ENCODE data around the gene BRD1. TPM values are rescaled to one million over a fixed set of nuclear protein-coding genes. Genes with fewer than 3 reads are reported as not detected.

BRD1 gene
- total RNA-seq, 1 donor from 2014 or later, result 64.1 TPM

DNA sequence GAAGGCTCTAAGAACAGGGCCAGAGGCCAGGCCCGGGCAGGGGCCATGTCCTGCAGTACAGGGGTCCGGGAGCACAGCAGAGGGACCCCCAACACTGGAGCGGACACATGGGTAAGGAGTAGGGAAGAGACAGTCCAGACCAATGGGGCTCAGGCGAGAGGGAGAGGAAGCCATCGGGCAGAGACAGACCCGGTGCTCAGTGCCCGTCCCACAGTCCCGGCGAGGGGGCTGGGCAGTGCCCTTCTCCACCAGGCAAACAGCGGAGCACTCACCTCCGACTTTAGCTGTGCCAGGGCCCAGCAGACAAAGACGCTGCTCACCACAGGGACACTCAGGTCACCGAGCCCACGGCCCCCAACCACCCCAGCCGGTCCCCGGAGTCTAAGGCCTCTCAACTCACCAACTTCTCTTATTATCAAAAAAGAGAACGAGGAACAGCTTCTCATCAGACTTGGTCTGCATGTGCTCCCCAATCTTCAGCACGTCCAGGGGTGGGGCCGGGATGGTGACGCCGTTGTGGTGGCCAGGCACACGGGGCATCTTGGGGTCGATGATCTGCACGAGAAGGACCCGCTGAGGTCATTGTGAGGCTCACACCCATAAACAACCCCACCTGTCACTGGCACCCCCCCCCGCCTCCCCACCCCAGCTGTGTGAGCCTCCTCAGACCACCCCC is 52.3 kb downstream of the BRD1 start:
- no peaks in the 10 kb centered on the region for H3K9me3 Mint-ChIP-seq
- no peaks in the 10 kb centered on the region for H3K27me3 Mint-ChIP-seq (ENCODE audit: low read depth)
- no peak overlapping the region for H3K27ac Mint-ChIP-seq
- TF ChIP-seq CTCF (IDR thresholded peaks at IDR 0.05; ENCODE audit: unreplicated experiment), result no peak
- no peak overlapping the region for H3K4me3 Mint-ChIP-seq
- no peak for DNase-seq (ENCODE audit: low spot score in 2 of 2, unreplicated experiment in 2 of 2)
- no peaks in the 10 kb centered on the region for H3K4me1 Mint-ChIP-seq
- peaks cover 19% of the 10 kb centered on the region for H3K36me3 Mint-ChIP-seq

- Mint-ChIP-seq H3K4me1 (no peaks in the 10 kb centered on the region), H3K4me3 (no peak overlapping the region), H3K36me3 (peaks cover 19% of the 10 kb centered on the region), H3K27ac (no peak overlapping the region), H3K9me3 (no peaks in the 10 kb centered on the region), H3K27me3 (ENCODE audit: low read depth) (no peaks in the 10 kb centered on the region)
- no peak for DNase-seq (ENCODE audit: low spot score in 2 of 2, unreplicated experiment in 2 of 2)
- no peak for TF ChIP-seq CTCF (IDR thresholded peaks at IDR 0.05; ENCODE audit: unreplicated experiment)
These were observed 53.0 kb downstream of the BRD1 start for GRCh38 chr22:49774499-49775151.

- peaks cover 14% of the 10 kb centered on the region for H3K36me3 Mint-ChIP-seq
- H3K4me3 Mint-ChIP-seq, result no peak overlapping the region
- H3K27ac Mint-ChIP-seq, result no peak overlapping the region
- no peaks in the 10 kb centered on the region for H3K4me1 Mint-ChIP-seq
- H3K27me3 Mint-ChIP-seq (ENCODE audit: low read depth), result no peaks in the 10 kb centered on the region
- TF ChIP-seq CTCF (IDR thresholded peaks at IDR 0.05; ENCODE audit: unreplicated experiment), result no peak
- DNase-seq (ENCODE audit: low spot score in 2 of 2, unreplicated experiment in 2 of 2), result no peak
- no peaks in the 10 kb centered on the region for H3K9me3 Mint-ChIP-seq
These were observed 53.6 kb downstream of the BRD1 start for GRCh38 chr22:49774046-49774445.

- TF ChIP-seq CTCF (IDR thresholded peaks at IDR 0.05; ENCODE audit: unreplicated experiment), result no peak
These were observed 54.1 kb downstream of the BRD1 start for GRCh38 chr22:49773531-49773930.

GRCh38 chr22:49772692-49773091 is 55.0 kb downstream of the BRD1 start:
- no peak overlapping the region for H3K4me3 Mint-ChIP-seq
- peaks cover 13% of the 10 kb centered on the region for H3K36me3 Mint-ChIP-seq
- no peak for TF ChIP-seq CTCF (IDR thresholded peaks at IDR 0.05; ENCODE audit: unreplicated experiment)
- DNase-seq (ENCODE audit: low spot score in 2 of 2, unreplicated experiment in 2 of 2), result no peak
- H3K27ac Mint-ChIP-seq, result no peak overlapping the region
- H3K9me3 Mint-ChIP-seq, result no peaks in the 10 kb centered on the region
- peaks cover 3% of the 10 kb centered on the region for H3K4me1 Mint-ChIP-seq
- no peaks in the 10 kb centered on the region for H3K27me3 Mint-ChIP-seq (ENCODE audit: low read depth)

More at GRCh38 chr22:49773531-49773930, 54.1 kb downstream of the BRD1 start:
- H3K4me3 Mint-ChIP-seq, result no peak overlapping the region
- DNase-seq (ENCODE audit: low spot score in 2 of 2, unreplicated experiment in 2 of 2), result no peak
- peaks cover 13% of the 10 kb centered on the region for H3K36me3 Mint-ChIP-seq
- H3K9me3 Mint-ChIP-seq, result no peaks in the 10 kb centered on the region
- H3K27ac Mint-ChIP-seq, result no peak overlapping the region
- H3K4me1 Mint-ChIP-seq, result peaks cover 3% of the 10 kb centered on the region
- H3K27me3 Mint-ChIP-seq (ENCODE audit: low read depth), result no peaks in the 10 kb centered on the region
